ENCODE measurements around the gene NAPSA. TPM values are rescaled to one million over a fixed set of nuclear protein-coding genes. Genes with fewer than 3 reads are reported as not detected.

The NAPSA gene
- total and polyA plus RNA-seq, 12 donors, result 0.22 to 1.1 (median 0.41) TPM; not detected in 8

GRCh38 chr19:50328224-50328872 is 37.1 kb downstream of the NAPSA start:
- H3K4me3 ChIP-seq, result peak overlapping the region; percentile 18 to 50 (median 42)
- no peaks in the 10 kb centered on the region for H3K36me3 ChIP-seq
- DNase-seq, result peak in 1 of 2 donors; percentile 42
- no peak for ATAC-seq
- H3K27ac ChIP-seq, result no peak overlapping the region
- H3K9me3 ChIP-seq, result no peaks in the 10 kb centered on the region
- 1% methylated on average over 96 to 104 of the region's 104 CpGs for WGBS, 2 donors
- intact Hi-C loops (cut with DNase I), result loop anchor here in 1 of 10 donors (5.0 kb wide), 1 partner anchor 161 kb away; no protein-coding TSS in a partner anchor
- H3K27me3 ChIP-seq, result peaks cover 0 to 77% (median 56%) of the 10 kb centered on the region in 7 donors
- peak in 1 of 9 donors; percentile 38 for TF ChIP-seq CTCF (IDR thresholded peaks at IDR 0.05)
- peaks cover 5 to 53% (median 24%) of the 10 kb centered on the region in 9 donors for H3K4me1 ChIP-seq

GRCh38 chr19:50327461-50328223 is 37.8 kb downstream of the NAPSA start:
- no peak for DNase-seq
- Histone ChIP-seq H3K27ac (no peak overlapping the region), H3K36me3 (no peaks in the 10 kb centered on the region), H3K4me1 (peaks cover 3 to 47% (median 20%) of the 10 kb centered on the region in 9 donors), H3K27me3 (peaks cover 0 to 70% (median 49%) of the 10 kb centered on the region in 7 donors), H3K9me3 (no peaks in the 10 kb centered on the region), H3K4me3 (no peak overlapping the region)
- 15 to 19% methylated on average over 16 to 18 of the region's 20 CpGs for WGBS, 2 donors
- intact Hi-C loops (cut with DNase I), result loop anchor here in 1 of 10 donors (5.0 kb wide), 1 partner anchor 160 kb away; no protein-coding TSS in a partner anchor
- ATAC-seq, result no peak
- no peak for TF ChIP-seq CTCF (IDR thresholded peaks at IDR 0.05)

GRCh38 chr19:50327013-50327412 is 38.4 kb downstream of the NAPSA start:
- no peak for ATAC-seq
- 36 to 55% methylated on average over 3 to 4 of the region's 4 CpGs for WGBS, 2 donors
- intact Hi-C loops (cut with DNase I), result loop anchor here in 1 of 10 donors (5.0 kb wide), 1 partner anchor 160 kb away; no protein-coding TSS in a partner anchor

More at GRCh38 chr19:50327013-50327412, 38.4 kb downstream of the NAPSA start:
- Histone ChIP-seq H3K36me3 (no peaks in the 10 kb centered on the region), H3K4me3 (no peak overlapping the region), H3K27ac (no peak overlapping the region), H3K9me3 (no peaks in the 10 kb centered on the region), H3K4me1 (peaks cover 3 to 42% (median 20%) of the 10 kb centered on the region in 9 donors), H3K27me3 (peaks cover 0 to 63% (median 42%) of the 10 kb centered on the region in 7 donors)
- no peak for TF ChIP-seq CTCF (IDR thresholded peaks at IDR 0.05)
- DNase-seq, result no peak
